LNCAP (cell line): Measurements from ENCODE around the gene CD34.

Experiments
- CTCF ChIP-seq: fragments of 450-650 bp; IDR thresholded peaks from 2 replicates; pipeline ENCODE4 v1.5.1; 2017; ENCODE audit warnings: mild to moderate bottlenecking

The CD34 gene

DNA sequence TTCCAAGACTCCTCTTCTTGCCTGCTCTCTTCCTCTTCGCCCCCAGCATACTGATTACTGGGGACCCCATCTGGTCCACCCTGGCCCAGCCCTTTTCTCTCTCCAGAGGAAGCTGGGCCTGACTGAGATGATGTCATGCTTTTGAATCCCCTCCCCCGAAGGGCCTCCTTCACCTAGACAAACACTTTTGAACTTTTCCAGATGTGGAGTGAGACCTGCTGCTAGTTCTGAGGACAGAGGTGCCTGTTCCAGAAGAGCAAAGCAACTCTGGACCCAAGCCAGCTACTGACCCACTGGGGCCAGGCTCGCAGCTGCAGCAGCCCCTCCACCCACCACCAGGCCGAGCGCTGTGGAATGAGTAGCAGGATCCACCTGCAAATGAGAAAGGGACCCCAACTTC lies 8.4 kb downstream of the CD34 start:
- no peak for TF ChIP-seq CTCF

DNA sequence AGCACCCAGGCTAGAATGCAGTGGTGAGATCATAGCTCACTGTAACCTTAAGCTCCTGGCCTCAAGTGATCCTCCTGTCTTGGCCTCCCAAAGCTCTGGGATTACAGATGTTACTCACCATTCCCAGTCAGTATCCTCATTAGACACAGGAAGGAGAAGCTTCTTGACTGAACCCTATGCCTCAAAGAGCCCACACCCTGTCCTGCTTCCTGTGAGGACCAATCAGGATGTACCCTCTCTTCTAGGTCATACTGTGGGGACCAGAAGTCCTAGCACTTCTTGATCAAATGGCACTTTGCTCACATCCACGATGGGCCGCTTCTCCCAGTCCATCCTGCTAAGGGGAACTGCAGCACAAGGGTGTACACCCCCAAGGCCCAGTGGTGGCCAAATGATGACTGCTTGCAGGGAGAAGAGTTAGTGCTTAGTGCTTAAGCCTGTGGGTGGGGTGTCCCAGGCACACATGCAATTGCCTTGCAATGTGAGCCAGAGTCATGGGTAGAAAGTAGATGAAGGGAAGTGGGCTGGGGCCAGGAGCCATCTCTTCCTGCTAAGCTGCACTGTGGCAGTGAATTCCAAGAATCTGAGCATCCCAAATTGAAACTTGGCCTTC lies 9.8 kb downstream of the CD34 start:
- no peak for TF ChIP-seq CTCF

DNA sequence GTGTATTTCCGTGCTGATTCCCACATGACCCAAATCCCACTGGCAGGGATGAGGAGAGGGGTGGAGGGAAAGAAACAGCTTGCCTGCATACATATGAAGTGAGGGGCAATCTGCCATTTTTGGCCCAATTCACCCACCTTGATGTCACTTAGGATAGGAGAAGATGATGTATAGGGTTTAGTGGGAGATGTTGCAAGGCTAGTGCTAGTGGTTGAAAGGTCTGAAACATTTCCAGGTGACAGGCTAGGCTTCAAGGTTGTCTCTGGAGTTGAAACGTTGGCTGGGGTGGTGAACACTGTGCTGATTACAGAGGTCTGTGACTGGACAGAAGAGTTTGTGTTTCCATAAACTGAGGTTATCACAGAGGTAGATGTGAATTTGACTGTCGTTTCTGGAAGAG lies 12.1 kb downstream of the CD34 start:
- no peak for TF ChIP-seq CTCF

GRCh38 chr1:207898260-207898659 lies 12.7 kb downstream of the CD34 start:
- no peak for TF ChIP-seq CTCF

- no peak; the same call in 1 of the 2 replicates for TF ChIP-seq CTCF
These were observed 13.7 kb downstream of the CD34 start for GRCh38 chr1:207897188-207897587.

- TF ChIP-seq CTCF = no peak
These were observed 14.4 kb downstream of the CD34 start for GRCh38 chr1:207896547-207896946.

GRCh38 chr1:207894704-207895103 lies 16.2 kb downstream of the CD34 start:
- TF ChIP-seq CTCF = no peak
